ENCODE data around the gene DNAH1. TPM values are rescaled to one million over a fixed set of nuclear protein-coding genes. Genes with fewer than 3 reads are reported as not detected.

DNAH1 gene
- total RNA-seq, 1 experiment from 2014 or later, result 5.5 TPM

DNA sequence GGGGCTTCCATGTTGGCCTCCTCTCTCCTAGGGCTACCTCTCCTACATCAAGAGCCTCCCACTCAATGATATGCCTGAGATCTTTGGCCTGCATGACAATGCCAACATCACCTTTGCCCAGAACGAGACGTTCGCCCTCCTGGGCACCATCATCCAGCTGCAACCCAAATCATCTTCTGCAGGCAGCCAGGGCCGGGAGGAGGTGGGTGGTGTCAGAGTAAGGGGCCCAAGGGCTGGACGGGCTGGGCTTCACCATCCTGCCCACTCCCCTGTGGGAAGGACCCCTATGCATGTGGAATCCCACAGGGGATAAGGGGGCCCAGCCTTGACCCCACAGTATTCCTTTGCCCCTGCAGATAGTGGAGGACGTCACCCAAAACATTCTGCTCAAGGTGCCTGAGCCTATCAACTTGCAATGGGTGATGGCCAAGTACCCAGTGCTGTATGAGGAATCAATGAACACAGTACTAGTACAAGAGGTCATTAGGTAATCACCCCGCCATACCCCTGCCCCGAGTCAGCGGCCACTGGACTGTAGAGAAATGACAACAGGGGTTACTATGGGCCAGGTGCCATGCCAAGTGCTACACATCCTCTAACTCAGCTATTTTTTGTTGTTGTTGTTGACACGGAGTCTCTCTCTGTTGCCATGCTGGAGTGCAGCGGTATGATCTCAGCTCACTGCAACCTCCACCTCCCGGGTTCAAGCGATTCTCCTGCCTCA lies 81.7 kb downstream of the DNAH1 start (continued):
- TF ChIP-seq, protein P1, sequence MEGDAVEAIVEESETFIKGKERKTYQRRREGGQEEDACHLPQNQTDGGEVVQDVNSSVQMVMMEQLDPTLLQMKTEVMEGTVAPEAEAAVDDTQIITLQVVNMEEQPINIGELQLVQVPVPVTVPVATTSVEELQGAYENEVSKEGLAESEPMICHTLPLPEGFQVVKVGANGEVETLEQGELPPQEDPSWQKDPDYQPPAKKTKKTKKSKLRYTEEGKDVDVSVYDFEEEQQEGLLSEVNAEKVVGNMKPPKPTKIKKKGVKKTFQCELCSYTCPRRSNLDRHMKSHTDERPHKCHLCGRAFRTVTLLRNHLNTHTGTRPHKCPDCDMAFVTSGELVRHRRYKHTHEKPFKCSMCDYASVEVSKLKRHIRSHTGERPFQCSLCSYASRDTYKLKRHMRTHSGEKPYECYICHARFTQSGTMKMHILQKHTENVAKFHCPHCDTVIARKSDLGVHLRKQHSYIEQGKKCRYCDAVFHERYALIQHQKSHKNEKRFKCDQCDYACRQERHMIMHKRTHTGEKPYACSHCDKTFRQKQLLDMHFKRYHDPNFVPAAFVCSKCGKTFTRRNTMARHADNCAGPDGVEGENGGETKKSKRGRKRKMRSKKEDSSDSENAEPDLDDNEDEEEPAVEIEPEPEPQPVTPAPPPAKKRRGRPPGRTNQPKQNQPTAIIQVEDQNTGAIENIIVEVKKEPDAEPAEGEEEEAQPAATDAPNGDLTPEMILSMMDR (IDR thresholded peaks at IDR 0.05 in 2 of 3, conservative IDR thresholded peaks at IDR 0.05 in 1 of 3; ENCODE audit: borderline replicate concordance in 1 of 3, insufficient read depth in 1 of 3, low read depth in 2 of 3, low read length in 2 of 3), result no peak
- TF ChIP-seq, protein P2, sequence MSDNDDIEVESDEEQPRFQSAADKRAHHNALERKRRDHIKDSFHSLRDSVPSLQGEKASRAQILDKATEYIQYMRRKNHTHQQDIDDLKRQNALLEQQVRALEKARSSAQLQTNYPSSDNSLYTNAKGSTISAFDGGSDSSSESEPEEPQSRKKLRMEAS (IDR thresholded peaks at IDR 0.05), result no peak
- TF ChIP-seq SIN3A (IDR thresholded peaks at IDR 0.05; ENCODE audit: low read depth) (no peak), TCF7L2 (IDR thresholded peaks at IDR 0.05; ENCODE audit: borderline replicate concordance, extremely low read depth, insufficient read depth, insufficient read length) (no peak), JUND (IDR thresholded peaks at IDR 0.05) (no peak), EZH2 (IDR thresholded peaks at IDR 0.05) (no peak), ELF1 (IDR thresholded peaks at IDR 0.05; ENCODE audit: borderline replicate concordance, low read depth) (no peak), CBX3 (IDR thresholded peaks at IDR 0.05; ENCODE audit: low read depth) (no peak), POLR2AphosphoS5 (IDR thresholded peaks at IDR 0.05; ENCODE audit: low read depth, low read length) (no peak)
- TF ChIP-seq, protein P3, sequence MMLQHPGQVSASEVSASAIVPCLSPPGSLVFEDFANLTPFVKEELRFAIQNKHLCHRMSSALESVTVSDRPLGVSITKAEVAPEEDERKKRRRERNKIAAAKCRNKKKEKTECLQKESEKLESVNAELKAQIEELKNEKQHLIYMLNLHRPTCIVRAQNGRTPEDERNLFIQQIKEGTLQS (IDR thresholded peaks at IDR 0.05), result no peak

DNA sequence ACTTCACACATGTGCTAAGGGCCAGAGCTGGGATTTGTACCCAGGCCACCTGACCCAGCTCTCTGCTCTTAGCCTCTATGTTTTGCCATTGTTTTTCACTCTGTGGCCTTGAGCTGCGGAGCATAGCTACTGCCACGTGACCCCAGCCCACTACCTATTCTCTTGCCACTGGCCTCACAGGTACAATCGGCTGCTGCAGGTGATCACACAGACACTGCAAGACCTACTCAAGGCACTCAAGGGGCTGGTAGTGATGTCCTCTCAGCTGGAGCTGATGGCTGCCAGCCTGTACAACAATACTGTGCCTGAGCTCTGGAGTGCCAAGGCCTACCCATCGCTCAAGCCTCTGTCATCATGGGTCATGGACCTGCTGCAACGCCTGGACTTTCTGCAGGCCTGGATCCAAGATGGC lies 82.6 kb downstream of the DNAH1 start:
- H3K79me2 ChIP-seq (ENCODE audit: insufficient read depth, low read length), result no peaks in the 10 kb centered on the region
- DNase-seq (ENCODE audit: low read depth, low spot score) (no peak), ATAC-seq (no peak)
- no peaks in the 10 kb centered on the region for H3K9me3 ChIP-seq (ENCODE audit: control insufficient read depth in 1 of 2, insufficient read depth in 1 of 2, low read depth in 1 of 2, low read length in 2 of 2)
- H3K27ac ChIP-seq (ENCODE audit: low read depth, low read length), result no peak overlapping the region
- H3K27me3 ChIP-seq (ENCODE audit: insufficient read depth, low read length), result no peaks in the 10 kb centered on the region
- ChIA-PET CTCF (no interaction called here), POLR2A (no interaction called here), RAD21 (ENCODE audit: low non-redundant PET in 1 of 2, low total read pairs in 2 of 2, uncharacterized antibody in 2 of 2, unreplicated experiment in 2 of 2) (no interaction called here)
- no peak overlapping the region for H3K9ac ChIP-seq (ENCODE audit: low read length)
- no peak overlapping the region for H3K4me2 ChIP-seq (ENCODE audit: low read length)
- H3K4me3 ChIP-seq (replicated peaks in 1 of 2; ENCODE audit: low read depth in 1 of 2, low read length in 2 of 2), result no peak overlapping the region
- H3K4me1 ChIP-seq (ENCODE audit: control insufficient read depth in 1 of 2, insufficient read depth in 2 of 2, low read length in 2 of 2), result no peaks in the 10 kb centered on the region
- no peaks in the 10 kb centered on the region for H4K20me1 ChIP-seq (ENCODE audit: insufficient read depth)
- intact Hi-C loops (cut with micrococcal nuclease), result no loop called here
- BruUV-seq (replicated peaks), result no TSS peak
- H2AFZ ChIP-seq (ENCODE audit: low read depth, low read length, poor library complexity, severe bottlenecking), result no peak overlapping the region
- H3K9me2 ChIP-seq (ENCODE audit: insufficient read depth), result no peaks in the 10 kb centered on the region
- H3K36me3 ChIP-seq (ENCODE audit: control insufficient read depth in 1 of 2, insufficient read depth in 2 of 2, low read length in 2 of 2), result peaks cover 4 to 22% of the 10 kb centered on the region in 2 experiments; a peak in 3 of 4 replicates
- TF ChIP-seq FOSL1 (IDR thresholded peaks at IDR 0.05; ENCODE audit: low read depth), result no peak
- TF ChIP-seq CBX3 (IDR thresholded peaks at IDR 0.05; ENCODE audit: low read depth), result no peak
- TF ChIP-seq, protein P4, sequence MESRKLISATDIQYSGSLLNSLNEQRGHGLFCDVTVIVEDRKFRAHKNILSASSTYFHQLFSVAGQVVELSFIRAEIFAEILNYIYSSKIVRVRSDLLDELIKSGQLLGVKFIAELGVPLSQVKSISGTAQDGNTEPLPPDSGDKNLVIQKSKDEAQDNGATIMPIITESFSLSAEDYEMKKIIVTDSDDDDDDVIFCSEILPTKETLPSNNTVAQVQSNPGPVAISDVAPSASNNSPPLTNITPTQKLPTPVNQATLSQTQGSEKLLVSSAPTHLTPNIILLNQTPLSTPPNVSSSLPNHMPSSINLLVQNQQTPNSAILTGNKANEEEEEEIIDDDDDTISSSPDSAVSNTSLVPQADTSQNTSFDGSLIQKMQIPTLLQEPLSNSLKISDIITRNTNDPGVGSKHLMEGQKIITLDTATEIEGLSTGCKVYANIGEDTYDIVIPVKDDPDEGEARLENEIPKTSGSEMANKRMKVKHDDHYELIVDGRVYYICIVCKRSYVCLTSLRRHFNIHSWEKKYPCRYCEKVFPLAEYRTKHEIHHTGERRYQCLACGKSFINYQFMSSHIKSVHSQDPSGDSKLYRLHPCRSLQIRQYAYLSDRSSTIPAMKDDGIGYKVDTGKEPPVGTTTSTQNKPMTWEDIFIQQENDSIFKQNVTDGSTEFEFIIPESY (IDR thresholded peaks at IDR 0.05; ENCODE audit: extremely low read depth, insufficient replicate concordance, low read length), result no peak
- TF ChIP-seq EZH2phosphoT487 (IDR thresholded peaks at IDR 0.05; ENCODE audit: borderline replicate concordance), result no peak
- TF ChIP-seq ZNF274 (IDR thresholded peaks at IDR 0.05; ENCODE audit: low read depth, low read length), result no peak
- no peak for TF ChIP-seq SP1 (IDR thresholded peaks at IDR 0.05; ENCODE audit: low read depth)
- TF ChIP-seq POLR2AphosphoS5 (IDR thresholded peaks at IDR 0.05; ENCODE audit: low read depth, low read length), result no peak
- TF ChIP-seq SIN3A (IDR thresholded peaks at IDR 0.05; ENCODE audit: low read depth), result no peak
- TF ChIP-seq CEBPB (IDR thresholded peaks at IDR 0.05; ENCODE audit: low read depth), result no peak
- no peak for TF ChIP-seq ELF1 (IDR thresholded peaks at IDR 0.05; ENCODE audit: borderline replicate concordance, low read depth)
- TF ChIP-seq, protein P1 (IDR thresholded peaks at IDR 0.05 in 2 of 3, conservative IDR thresholded peaks at IDR 0.05 in 1 of 3; ENCODE audit: borderline replicate concordance in 1 of 3, insufficient read depth in 1 of 3, low read depth in 2 of 3, low read length in 2 of 3), result no peak
- no peak for TF ChIP-seq JUND (IDR thresholded peaks at IDR 0.05)
- TF ChIP-seq, protein P2 (IDR thresholded peaks at IDR 0.05), result no peak
- no peak for TF ChIP-seq ZFX (IDR thresholded peaks at IDR 0.05)
